Choroid plexus epithelial cell (primary cell): ENCODE data around the gene ARHGEF37.

ENCODE experiments used
- DNase-seq: peaks from one replicate; pipeline ENCODE4 v3.0.0-alpha.2; 2010; ENCODE audit warnings: low read depth
- H3K4me3 ChIP-seq: 2 replicates; pipeline ENCODE4 v1.5.1; 2011; ENCODE audit warnings: low read depth, mild to moderate bottlenecking, control low read depth, low read length, moderate library complexity
- CTCF ChIP-seq: conservative IDR thresholded peaks from 2 replicates; pipeline ENCODE4 v1.5.1; 2011; ENCODE audit warnings: low read depth, mild to moderate bottlenecking, control low read depth, inconsistent platforms, low read length, moderate library complexity

Gene ARHGEF37

GRCh38 chr5:149543361-149544027, 37.8 kb upstream of the ARHGEF37 start:
- DNase-seq: no peak
- TF ChIP-seq CTCF: no peak
- H3K4me3 ChIP-seq: no peak overlapping the region

- no peak overlapping the region for H3K4me3 ChIP-seq
- no peak for TF ChIP-seq CTCF
- DNase-seq: no peak
These were observed 37.3 kb upstream of the ARHGEF37 start for GRCh38 chr5:149544028-149544420.

- no peak for TF ChIP-seq CTCF
- no peak overlapping the region for H3K4me3 ChIP-seq
- no peak for DNase-seq
These were observed 36.0 kb upstream of the ARHGEF37 start for GRCh38 chr5:149545327-149545726.

- TF ChIP-seq CTCF: no peak
- no peak overlapping the region for H3K4me3 ChIP-seq
- DNase-seq: peak; percentile 13
These were observed 34.3 kb upstream of the ARHGEF37 start for GRCh38 chr5:149546974-149547373.

- DNase-seq: peak; percentile 54
- peak; percentile 22 for TF ChIP-seq CTCF
- H3K4me3 ChIP-seq: peak overlapping the region; percentile 98
These were observed 31.6 kb upstream of the ARHGEF37 start for GRCh38 chr5:149549461-149550267.

GRCh38 chr5:149550268-149550583, 31.1 kb upstream of the ARHGEF37 start:
- no peak for TF ChIP-seq CTCF
- peak; percentile 82 for DNase-seq
- peak overlapping the region; percentile 98 for H3K4me3 ChIP-seq
